Psoas muscle (tissue), 8 donors: ENCODE results near the gene ZCCHC9. TPM values are rescaled to one million over a fixed set of nuclear protein-coding genes. Genes with fewer than 3 reads are reported as not detected.
"Not testable (repeated sequence)": the region's sequence is repeated elsewhere in the genome, so short reads cannot be mapped to it uniquely, and the experiment has no call there.

Experiments
- ATAC-seq, 4 donors: fragments of 200-7000 bp; cut with Tn5 transposase; one replicate each; pipeline ENCODE4 v1.9.1; 2020; ENCODE audit warnings: moderate library complexity in 3 of 4, mild to moderate bottlenecking in 2 of 4
- DNase-seq, 2 donors: peaks; one replicate each; pipeline ENCODE4 v3.0.0-alpha.2; 2020
- H3K27ac ChIP-seq: fragments of 200-600 bp; one replicate; pipeline ENCODE4 v1.8.0; 2022
- H3K27me3 ChIP-seq, 3 donors: fragments of 200-600 bp in 1 of 3; one replicate each; pipeline versions ENCODE4 v1.6.1 to v1.8.0; 2013 to 2022; ENCODE audit warnings: low read length in 2 of 3, mild to moderate bottlenecking in 2 of 3, moderate library complexity in 1 of 3; ENCODE audit not compliant: insufficient read depth in 3 of 3
- H3K36me3 ChIP-seq, 2 donors: fragments of 200-600 bp in 1 of 2; one replicate each; pipeline versions ENCODE4 v1.6.1 to v1.8.0; 2013 to 2022; ENCODE audit warnings: low read depth in 1 of 2, mild to moderate bottlenecking in 1 of 2, moderate library complexity in 1 of 2; ENCODE audit not compliant: insufficient read depth in 1 of 2
- H3K4me1 ChIP-seq: fragments of 200-600 bp; one replicate; pipeline ENCODE4 v1.8.0; 2022
- H3K4me3 ChIP-seq: fragments of 200-600 bp; one replicate; pipeline ENCODE4 v1.8.0; 2022; ENCODE audit warnings: mild to moderate bottlenecking
- H3K9me3 ChIP-seq: fragments of 200-600 bp; one replicate; pipeline ENCODE4 v1.8.0; 2022
- CTCF ChIP-seq: fragments of 200-600 bp; IDR thresholded peaks from one replicate; pipeline ENCODE4 v1.8.0; 2022; ENCODE audit warnings: antibody characterized with exemption
- WGBS, 3 donors: extraction: QIAGEN DNeasy Blood & Tissue Kit; methylation state at CpG; one replicate each; pipeline versions ENCODE4 v1.1.6 to v1.1.7; 2013; 5-methylcytosine and 5-hydroxymethylcytosine counted together
- intact Hi-C, 2 donors: fragments of 100-400 bp; cut with DNase I; formaldehyde crosslinking; loops; one replicate each; pipeline versions ENCODE4 v1.11.0 to v1.14.2; 2022
- polyA plus RNA-seq, 3 donors: library from polyadenylated mRNA; stranded (reverse); fragments of 200-250 nt; gene quantifications; one replicate each; pipeline ENCODE4 v1.2.3, GENCODE V29; 2013
- total RNA-seq, 4 donors: library from RNA; stranded (reverse); fragmentation: NEBNext Ultra II Directional in 2 of 4; extraction: Animal tissue kit (Norgen Biotek cat#: 25700) in 2 of 4; gene quantifications; one replicate each; pipeline versions ENCODE4 v1.2.1 to v1.2.4, GENCODE V29; 2021 to 2023
- donor health status: healthy with polysubstance abuse.
- donor health status: DM: no; HTN: no; CAD: no; lungs with moderate emphysema.
- donor health status: Bipolar disorder and iron deficiency.
- donor health status: healthy.
- donor health status: DM: yes; HTN: yes; CAD: no.
- donor health status: DM: no; HTN: no; CAD: no.
- donor health status: DM: no; HTN: no; CAD: no.
- donor health status: DM: yes; HTN: yes; CAD: no.

Gene ZCCHC9
- total and polyA plus RNA-seq, 7 donors, result 9.6 to 45.1 (median 26.2) TPM

- ATAC-seq (no peak), DNase-seq (no peak)
- no peak for TF ChIP-seq CTCF
- intact Hi-C loops, result no loop called here
- Histone ChIP-seq H3K27me3 (no peaks in the 10 kb centered on the region), H3K4me1 (no peaks in the 10 kb centered on the region), H3K27ac (no peak overlapping the region), H3K4me3 (no peak overlapping the region), H3K9me3 (no peaks in the 10 kb centered on the region), H3K36me3 (no peaks in the 10 kb centered on the region)
- WGBS, 3 donors, result 39 to 47% (median 41%) methylated on average over 1 of the region's 1 CpG
Observed at GRCh38 chr5:81336556-81336955, 35.2 kb downstream of the ZCCHC9 start.

- TF ChIP-seq CTCF, result no peak
- no peaks in the 10 kb centered on the region for H3K36me3 ChIP-seq
- WGBS, 3 donors, result 70 to 80% (median 77%) methylated on average over 2 of the region's 2 CpGs
- intact Hi-C loops, result no loop called here
- no peak overlapping the region for H3K27ac ChIP-seq
- no peaks in the 10 kb centered on the region for H3K9me3 ChIP-seq
- no peaks in the 10 kb centered on the region for H3K4me1 ChIP-seq
- H3K27me3 ChIP-seq, result no peaks in the 10 kb centered on the region
- DNase-seq (no peak), ATAC-seq (no peak)
- H3K4me3 ChIP-seq, result no peak overlapping the region
Observed at GRCh38 chr5:81337803-81338202, 36.4 kb downstream of the ZCCHC9 start.

- H3K4me3 ChIP-seq, H3K36me3 ChIP-seq, ATAC-seq, H3K27ac ChIP-seq, DNase-seq, intact Hi-C loops, H3K9me3 ChIP-seq, H3K4me1 ChIP-seq, H3K27me3 ChIP-seq: not testable (repeated sequence)
- WGBS, 3 donors, result 51 to 60% (median 51%) methylated on average over 3 of the region's 3 CpGs
Observed at GRCh38 chr5:81338213-81338612, 36.8 kb downstream of the ZCCHC9 start.

- Histone ChIP-seq H3K27ac (no peak overlapping the region), H3K36me3 (no peaks in the 10 kb centered on the region), H3K27me3 (no peaks in the 10 kb centered on the region), H3K9me3 (no peaks in the 10 kb centered on the region), H3K4me1 (no peaks in the 10 kb centered on the region), H3K4me3 (no peak overlapping the region)
- intact Hi-C loops, result no loop called here
- TF ChIP-seq CTCF, result no peak
- ATAC-seq (no peak), DNase-seq (no peak)
- WGBS, 3 donors, result 86 to 94% (median 91%) methylated on average over 13 of the region's 13 CpGs
Observed at GRCh38 chr5:81344736-81345135, 43.3 kb downstream of the ZCCHC9 start.

- Histone ChIP-seq H3K9me3 (no peaks in the 10 kb centered on the region), H3K36me3 (no peaks in the 10 kb centered on the region), H3K27me3 (no peaks in the 10 kb centered on the region), H3K27ac (no peak overlapping the region), H3K4me1 (no peaks in the 10 kb centered on the region), H3K4me3 (no peak overlapping the region)
- 83 to 91% (median 91%) methylated on average over 5 of the region's 5 CpGs for WGBS, 3 donors
- ATAC-seq (no peak), DNase-seq (no peak)
- no peak for TF ChIP-seq CTCF
- intact Hi-C loops, result no loop called here
Observed at GRCh38 chr5:81345411-81346003, 44.1 kb downstream of the ZCCHC9 start.
